NCI-H524 treated with DMSO at 0.1 percent for 48 hours (cell line): ENCODE measurements around the gene SIGLEC8.
"Not testable (repeated sequence)": the region's sequence is repeated elsewhere in the genome, so short reads cannot be mapped to it uniquely, and the experiment has no call there.

Experiments
- DNase-seq: peaks from one replicate; lab custom pipeline; 2025; lab: John Stamatoyannopoulos, UW

SIGLEC8 gene

DNA sequence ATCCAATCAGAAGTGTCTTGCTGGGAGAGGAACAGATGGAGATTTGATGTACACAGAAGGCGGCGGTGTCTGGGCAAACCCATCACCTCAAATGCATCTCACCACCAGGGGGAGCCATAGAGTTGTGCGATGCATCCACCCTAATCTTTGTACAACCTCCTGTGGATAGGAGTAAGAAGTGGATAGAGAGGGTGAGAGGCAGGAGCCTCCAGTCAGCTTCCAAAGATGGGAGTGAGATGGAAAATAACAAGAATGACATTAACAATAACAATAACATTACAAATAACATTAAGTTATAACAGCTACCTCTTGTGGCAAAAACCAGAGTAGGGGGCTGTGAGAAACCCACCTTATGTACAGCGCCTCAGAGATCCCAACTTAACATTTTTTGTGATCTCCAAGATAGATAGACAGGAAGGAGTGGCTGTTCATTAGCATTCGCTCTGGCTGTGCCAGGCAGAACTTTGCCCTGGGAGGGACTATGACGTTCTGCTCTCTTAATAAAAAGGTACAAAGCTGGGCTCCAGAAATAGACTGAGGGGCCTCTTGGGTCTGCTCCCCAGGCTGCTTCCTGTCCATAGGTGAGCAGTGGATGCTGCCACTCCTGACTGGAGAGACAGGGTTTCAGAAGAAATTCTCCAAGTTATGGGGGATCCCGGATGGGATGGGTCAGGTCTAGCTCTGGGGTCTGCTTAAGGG lies 14.9 kb upstream of the SIGLEC8 start:
- no peak for DNase-seq

DNA sequence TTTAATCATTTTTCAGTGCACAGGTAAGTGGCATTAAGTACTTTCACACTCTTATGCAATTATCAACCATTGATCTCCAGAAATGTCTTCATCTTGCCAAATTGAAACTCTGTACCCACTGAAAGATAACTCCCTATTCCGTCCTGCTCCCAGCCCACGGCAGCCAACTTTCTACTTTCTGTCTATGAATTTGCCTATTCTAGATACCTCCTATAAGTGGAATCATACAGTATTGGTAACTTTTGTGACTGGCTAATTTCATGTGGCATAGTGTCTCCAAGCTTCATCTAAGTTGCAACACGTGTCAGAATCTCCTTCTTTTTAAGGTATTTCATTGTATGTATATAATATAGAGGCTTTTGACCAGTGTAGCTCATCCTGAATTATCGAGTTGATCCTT lies 14.4 kb upstream of the SIGLEC8 start:
- no peak for DNase-seq

DNA sequence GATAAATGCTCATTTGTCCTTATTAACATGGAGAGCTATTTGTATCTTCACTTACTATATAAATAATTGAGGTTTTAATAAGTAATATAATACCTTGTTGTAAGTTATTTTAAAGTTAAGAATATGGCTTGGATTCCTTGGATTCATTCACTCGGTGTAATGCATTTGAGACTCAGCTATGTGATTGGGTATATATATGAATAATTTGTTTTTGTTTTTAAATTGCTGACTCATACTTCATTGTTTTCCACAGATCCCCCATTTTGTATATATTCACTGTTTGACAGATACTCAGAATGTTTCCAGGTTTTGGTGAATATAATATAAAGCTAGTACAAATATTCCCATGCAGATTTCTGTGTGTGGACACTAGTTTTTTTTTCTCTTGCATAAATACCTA lies 13.3 kb upstream of the SIGLEC8 start:
- DNase-seq: no peak

DNA sequence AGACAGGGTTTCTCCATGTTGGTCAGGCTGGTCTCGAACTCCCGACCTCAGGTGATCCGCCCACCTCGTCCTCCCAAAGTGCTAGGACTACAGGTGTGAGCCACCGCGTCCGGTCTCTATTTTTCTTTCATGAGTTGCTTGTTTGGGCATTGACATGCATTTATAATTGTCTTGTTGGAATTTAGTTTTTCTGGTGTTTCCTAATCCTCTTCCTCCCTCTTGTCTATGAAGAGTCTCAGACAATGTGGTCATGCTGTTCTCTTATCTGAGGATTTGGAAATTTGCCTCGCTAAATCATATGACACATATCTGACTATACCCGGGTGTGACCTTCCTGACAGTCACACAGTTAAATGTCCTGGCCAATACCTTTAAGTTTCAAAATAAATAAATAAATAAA lies 12.7 kb upstream of the SIGLEC8 start:
- DNase-seq: no peak

DNA sequence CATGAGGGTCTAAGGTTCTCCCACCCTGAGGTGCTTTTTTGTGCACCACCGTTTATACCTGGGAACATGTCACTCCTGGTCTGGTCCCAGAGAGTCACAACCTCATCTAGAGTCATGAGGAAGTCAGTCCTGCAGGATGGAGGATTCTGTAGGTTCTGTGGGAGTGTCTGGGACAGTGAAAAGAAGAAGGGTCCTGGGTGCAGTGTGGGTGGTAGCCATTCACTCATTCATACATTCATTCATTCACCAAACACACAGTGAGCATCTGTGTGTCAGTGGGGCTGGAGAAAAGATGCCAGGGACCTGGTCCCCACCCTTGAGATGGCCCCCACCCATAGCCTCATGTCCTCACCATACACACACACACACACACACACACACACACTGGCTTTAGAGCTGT lies 11.4 kb upstream of the SIGLEC8 start:
- DNase-seq: no peak

DNA sequence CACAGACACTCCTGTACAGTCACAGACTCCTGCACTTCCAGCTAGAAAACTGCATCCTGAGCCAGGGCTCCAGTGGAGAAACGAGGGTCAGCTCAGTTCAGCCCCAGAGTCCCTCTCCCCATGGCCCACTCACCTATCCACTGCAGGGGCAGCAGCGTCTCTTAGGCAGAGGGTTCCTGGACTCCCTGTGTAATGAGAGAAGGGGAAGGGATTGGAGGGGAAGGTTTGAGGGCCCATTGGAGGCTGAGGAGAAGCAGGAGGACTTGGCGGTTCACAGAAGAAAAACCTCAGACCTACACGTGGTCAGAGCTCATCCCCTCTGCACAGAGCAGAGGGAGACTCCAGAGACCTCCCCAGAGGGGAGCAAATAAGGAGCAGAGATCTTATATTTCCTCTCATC lies 10.9 kb upstream of the SIGLEC8 start:
- DNase-seq: no peak

DNA sequence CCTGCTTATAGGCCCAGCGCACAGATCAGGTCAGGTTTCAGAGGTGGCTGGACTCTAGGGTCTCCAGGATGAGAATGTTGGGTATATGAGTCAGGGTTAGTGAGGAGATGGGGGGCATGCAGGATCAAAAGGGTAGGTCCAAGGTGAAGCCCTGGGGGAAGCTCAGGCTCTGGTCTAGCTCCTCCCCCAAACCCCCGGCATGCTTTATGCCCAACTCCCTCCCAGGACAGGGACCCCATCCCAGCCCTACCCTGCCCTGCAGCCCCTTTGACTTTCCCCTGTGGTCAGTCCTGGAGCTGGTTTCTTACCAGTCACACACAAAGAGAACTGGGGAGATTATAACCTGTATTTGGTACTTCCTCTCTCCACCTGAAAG lies 10.3 kb upstream of the SIGLEC8 start:
- no peak for DNase-seq

DNA sequence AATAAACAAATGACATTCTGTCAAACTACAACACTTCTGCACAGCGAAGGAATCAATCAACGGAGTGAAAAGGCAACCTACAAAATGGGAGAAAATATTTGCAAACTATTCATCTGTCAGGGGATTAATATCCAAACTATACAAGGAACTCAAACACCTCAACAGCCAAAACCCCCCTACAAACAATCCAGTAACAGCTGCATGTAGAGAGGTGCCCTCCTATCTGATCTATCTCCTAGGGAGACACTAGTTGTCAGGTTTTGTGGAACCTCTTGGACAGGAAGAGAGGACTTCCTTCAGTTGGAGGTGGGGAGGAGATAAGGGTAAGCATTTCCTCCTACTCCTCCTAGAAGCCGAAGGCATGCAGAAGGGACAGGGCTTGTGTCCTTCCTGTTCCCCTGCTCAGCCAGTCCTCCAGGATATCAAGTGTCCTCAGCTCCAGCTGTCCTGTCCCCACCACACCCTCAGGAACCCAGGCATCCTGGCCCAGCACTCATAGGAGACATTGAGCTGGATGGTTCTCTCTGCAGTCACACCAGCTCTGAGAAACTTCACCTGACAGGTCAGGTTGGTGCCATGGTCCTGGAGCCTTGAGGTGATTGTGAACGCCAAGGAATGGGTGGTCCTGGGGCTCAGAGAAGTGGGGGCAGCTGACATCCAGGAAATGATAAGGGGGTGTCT lies 9.8 kb upstream of the SIGLEC8 start:
- DNase-seq: no peak

DNA sequence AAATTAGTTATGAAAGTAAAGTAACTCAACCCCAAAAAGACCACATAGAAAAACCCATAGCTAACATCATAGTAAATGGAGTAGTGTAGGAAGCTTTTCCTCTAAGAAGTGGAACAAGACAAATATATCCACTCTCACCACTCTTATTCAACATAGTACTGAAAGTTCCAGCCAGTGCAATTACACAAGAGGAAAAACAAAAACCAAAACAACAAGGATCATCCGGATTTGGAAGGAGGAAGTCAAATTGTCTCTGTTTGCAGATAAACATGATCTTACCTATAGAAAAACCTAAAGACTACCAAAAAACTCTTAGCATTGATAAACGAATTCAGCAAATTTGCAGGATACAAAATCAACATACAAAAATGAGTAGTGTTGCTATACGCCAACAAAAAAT lies 8.5 kb upstream of the SIGLEC8 start:
- DNase-seq: no peak

DNA sequence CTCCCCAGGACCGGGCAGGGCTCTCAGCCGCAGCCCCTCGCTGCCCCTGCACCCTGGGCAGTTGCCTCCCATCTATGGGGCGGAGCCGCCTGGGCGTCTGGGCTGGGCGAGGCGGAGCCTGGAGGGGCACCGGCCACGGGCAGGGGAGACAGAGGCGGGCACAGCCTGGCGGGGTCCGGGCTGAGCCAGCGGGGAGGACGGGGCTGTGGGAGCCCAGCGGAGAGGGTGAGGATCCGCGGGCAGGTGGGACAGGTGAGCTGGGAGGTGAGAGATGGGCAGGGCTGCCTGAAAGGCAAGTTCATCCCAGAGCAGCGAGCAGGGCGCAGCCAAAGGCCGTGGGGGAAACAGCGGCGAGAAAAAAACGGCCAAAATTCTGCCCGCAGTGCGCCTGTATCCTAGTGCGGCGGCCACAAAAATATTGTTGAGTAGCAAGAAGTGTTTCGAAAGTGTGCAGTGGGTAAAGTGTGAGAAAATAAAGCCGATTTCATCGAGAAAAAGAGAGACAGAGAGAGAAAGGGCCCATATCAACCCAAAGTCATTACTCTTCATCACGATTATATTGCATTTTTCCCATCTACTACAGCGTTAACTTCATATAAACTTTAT lies 5.8 kb upstream of the SIGLEC8 start:
- not testable (repeated sequence) for DNase-seq

DNA sequence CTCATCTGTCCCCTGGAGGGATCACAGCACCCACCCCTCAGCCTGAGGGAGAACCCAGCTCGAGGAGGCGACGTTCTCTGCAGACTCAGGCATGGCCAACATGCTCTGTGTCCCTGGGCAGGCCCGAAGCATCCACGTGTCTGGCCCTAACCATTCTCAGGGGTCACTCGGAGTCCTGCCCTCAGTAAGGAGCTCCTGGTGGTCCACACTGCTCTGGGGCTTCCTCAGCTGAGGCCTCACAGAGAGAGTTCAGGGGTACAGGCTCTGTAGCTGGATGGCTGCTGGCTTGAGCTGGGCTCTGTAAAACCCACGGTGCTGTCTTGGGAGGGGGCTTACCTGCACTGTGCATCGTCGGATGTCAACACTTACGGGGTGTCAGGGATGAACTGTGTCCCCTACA lies 4.4 kb upstream of the SIGLEC8 start:
- no peak for DNase-seq

DNA sequence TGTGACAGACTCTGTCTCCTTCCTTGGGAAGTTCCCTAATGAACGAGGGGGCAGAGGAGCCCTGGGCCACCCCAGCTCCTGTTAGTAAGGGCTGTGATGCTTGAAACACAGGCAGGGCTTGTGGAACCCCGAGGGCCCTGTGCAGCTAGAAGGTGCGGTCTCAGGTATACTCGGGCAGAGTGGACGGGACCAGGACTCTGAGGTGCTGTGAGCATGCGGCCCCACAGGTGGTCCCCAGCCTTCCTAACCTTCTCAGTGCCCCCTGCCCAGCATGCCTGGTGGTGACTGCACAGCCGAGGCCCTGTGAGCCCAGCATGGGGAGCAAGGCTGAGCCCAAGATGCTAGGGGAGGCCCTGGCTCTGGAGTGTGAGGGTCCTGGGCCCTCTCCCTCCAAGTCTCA lies 4.0 kb upstream of the SIGLEC8 start:
- no peak for DNase-seq

DNA sequence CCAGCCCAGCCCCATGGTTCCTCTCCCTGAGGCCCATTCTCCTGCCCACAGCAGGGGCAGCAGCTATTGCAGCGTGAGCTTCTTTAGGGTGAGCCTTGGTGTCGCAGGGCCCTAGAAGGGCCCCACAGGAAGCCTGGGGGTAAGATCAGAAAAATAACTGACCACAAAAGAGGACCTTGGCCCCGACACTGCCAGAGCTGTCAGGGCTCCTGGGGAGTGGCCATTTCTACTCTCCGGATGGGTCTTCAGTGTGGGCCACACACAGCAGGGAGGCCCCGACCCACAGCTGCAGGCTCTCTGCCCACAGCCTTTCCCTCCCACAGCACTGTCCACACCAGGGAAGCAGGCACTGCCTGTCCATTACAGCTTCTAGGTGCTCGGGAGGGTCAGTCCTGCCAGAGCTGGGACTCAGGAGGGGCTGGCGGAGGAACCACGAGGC lies 3.5 kb upstream of the SIGLEC8 start:
- DNase-seq: no peak

DNA sequence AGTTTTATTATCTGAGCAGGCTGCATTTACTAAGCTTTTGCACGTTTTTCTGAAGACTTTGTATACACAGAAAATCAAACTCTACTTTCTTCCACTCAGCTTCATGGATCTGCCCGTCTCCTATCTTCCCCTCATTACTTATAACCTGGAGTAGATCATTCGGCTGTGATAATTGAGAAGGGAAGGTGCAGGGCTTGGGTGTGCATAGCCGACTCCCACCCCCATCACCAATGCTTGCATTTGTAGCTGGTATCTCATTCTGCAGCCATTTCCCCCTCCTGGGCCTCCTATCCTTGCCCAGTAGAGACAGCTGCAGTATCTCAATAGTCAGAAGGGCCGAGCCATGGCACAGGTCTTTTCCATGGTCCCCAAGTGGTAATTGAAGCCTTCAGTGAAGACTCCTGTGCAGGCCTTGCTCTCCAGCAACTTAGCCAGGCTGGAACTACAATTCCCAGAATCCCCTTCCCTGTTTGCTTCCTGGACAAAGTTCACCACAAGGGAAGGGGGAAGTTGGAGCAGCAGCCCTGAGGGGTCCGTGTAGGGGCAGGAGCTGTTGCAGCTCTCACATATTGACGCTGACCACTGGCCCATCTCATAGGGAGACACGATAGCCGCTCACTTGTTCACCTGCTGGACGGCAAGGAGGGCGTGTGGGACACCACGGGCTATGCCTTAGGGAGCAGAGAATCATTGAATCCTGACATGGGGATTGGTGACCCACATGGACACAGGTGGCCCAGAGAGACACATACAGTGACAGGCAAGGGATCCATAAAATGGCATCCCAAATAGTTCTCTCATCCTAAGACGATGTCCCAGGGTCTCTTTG lies 2.1 kb upstream of the SIGLEC8 start:
- no peak for DNase-seq

DNA sequence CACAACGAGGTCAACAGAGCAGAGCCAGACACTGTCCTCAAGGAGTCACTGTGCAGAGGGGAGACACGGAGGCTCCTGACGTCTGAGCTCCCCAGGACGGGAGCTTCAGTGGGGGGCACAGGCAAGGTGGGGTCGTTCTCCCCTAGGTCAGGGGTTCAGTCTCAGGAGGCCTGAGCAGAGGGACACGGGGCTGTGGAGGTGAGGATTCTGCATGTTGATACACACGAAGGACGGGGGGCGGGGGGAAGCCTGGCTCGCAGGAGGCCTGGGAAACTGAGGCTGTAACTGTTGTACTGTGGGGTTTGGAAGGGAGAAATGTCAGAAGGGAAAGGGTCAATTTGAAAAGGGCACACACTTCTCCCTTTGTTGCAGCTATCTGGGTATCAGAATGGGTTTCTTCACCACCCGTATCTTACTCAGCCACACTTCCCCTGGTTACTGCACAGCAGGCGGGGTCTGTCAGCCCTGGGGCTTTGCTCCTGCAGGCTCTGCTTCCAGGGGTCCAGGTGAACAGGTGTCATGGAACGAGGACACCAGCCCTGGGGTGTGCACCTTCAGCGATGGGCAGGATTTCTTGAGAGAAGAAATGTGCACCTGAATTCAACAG lies 748 bp upstream of the SIGLEC8 start:
- no peak for DNase-seq

DNA sequence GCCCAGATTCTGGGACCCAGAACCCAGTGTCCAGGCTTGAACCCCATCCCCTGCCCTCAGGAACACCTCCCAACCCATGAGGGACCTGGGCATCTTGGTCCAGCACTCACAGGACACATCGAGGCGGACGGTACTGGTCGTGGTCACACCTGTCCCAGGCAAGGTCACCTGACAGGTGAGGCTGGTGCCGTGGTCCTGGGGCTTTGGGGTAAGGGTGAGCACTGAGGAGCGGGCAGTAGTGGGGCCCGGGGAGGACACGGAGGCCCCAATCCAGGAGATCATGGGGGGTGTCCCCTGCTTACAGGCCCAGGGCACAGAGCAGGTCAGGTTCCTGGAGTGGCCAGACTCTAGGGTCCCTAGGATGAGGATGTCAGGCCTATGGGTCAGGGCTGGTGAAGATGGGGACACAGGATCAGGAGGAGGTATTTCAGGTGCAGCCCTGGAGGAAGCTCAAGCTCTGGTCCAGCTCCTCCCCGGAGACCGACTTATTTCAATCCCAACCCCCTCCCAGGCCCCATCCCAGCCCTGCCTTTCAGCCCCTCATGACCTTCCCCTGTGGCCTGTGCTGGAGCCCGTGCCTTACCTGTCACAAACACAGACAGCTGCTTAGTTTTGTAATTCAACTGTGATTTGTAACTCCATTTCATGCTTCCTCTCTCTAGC lies 772 bp downstream of the SIGLEC8 start:
- no peak for DNase-seq

DNA sequence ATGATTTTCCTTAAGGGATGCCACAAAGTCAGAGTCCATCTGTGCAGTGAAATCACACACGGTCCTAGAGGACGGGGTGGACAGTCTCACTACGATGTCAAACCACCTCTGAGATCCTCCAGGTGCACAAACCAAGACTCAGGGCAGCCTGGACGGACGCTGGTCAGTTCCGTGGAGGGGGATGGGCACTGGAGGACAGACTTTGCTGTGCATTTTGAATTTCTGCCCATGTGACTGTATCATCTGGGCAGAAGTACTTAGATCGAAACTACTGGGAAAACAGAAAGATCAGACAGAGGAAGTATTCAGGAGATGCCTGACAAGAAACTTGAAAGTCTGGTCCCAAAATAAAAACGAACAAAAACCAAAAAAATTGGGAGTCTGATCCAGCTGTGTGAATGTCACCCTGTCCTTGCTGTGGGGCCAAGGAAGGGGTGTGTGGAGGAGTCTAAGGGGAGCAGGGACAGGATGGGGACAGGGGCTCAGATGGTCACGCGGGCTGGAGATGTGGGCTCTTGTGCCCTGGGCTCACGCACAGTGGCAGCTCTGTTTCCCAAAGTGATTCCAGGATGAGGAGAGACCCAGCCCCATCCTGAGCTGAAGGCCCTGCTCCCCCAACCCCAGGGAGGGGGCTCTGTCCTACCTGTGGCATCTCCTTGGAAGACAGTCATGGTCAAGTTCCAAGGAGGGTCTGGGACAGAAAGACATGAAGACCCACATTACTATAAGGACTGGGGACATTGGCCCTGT lies 1.5 kb downstream of the SIGLEC8 start:
- no peak for DNase-seq

DNA sequence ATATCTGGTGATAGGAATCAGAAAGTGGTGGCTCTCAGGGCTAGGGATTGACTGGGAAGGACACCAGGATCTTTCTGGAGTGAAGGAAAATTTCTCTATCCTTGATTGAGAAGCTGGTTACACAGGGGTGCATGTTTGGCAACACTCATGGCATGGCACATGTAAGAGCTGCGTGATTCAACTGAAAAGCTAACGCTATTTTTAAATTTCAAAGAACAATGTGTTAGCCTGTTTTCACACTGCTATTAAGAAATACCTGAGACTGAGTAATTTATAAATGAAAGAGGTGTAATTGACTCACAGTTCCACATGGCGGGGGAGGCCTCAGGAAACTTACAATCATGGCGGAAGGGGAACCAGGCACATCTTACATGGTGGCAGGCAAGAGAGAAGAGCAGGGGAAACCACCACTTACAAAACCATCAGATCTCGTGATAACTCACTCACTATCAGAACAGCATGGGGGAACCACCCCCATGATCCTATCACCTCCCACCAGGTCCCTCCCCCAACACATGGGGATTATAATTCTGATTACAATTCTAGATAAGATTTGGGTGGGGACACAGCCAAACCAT lies 7.4 kb downstream of the SIGLEC8 start:
- no peak for DNase-seq

DNA sequence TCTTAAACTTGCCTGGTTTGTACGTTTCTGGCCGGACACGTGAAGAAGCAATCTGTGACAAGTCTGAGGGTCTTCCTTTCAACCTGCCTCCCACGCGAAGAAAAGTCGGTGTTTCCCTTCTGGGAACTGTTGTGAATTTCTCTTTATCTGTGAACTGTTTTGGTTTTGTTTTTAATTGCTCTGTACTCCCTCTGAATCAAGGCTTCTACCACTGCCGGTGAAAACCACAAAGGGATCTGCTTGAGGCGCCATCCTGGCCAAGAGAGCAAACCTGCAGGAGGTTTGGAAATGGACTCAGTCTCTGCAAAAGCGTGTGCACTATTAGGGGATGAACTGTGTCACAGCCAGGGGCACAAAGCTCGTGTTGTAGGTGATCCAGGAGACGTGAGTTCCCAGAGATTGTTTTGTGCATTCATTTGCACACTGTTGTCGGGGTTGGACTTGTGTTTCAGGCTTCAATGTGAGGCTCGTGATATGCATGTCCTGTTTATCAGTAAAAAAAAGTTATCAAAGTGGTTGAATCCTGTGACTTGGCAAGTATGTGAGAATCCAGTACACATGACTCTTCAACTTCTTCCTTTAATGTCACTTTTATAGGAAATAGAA lies 9.7 kb downstream of the SIGLEC8 start:
- no peak for DNase-seq

DNA sequence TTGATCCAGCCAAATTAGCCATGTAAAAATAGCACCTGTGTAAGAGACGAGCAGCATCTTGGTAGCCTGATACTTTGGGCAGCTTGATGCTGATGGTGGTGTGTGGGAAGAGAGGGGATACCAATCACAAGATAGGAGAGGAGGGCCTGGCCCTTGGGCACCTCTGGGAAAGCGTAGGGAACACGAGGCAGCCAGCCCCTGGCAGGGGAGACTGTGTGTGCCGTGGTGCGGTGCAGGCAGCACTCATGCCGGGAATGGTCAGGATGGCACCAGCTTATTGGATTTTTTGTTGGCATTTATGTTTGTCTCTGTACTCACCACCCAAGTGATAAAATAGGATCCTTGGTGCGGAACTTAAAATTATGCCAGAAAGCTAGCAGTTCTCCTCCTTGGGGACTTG lies 10.2 kb downstream of the SIGLEC8 start:
- no peak for DNase-seq
